HCT116 (cell line): ENCODE data around the gene INPP5F. TPM values are rescaled to one million over a fixed set of nuclear protein-coding genes. Genes with fewer than 3 reads are reported as not detected.

Experiments used
- ATAC-seq: fragments of 200-7000 bp; cut with Tn5 transposase; 2 replicates; pipeline ENCODE4 v1.9.1; 2020; ENCODE audit warnings: mild to moderate bottlenecking, moderate library complexity
- BruUV-seq: library from RNA; stranded (reverse); fragments of 400-500 nt; replicated peaks from 2 replicates; lab custom pipeline; 2021; lab: Mats Ljungman, UMichigan
- CTCF ChIA-PET: fragments of 300-600 bp; sonication (Branson Sonifier 250); formaldehyde crosslinking; loops from one replicate; lab custom pipeline; 2021; ENCODE audit warnings: antibody characterized with exemption; lab: Charles Lee
- POLR2A ChIA-PET: fragments of 300-600, 350-600 bp; sonication (Branson Sonifier 250); formaldehyde crosslinking; loops from one replicate; lab custom pipeline; 2021; ENCODE audit warnings: antibody characterized with exemption; lab: Charles Lee
- RAD21 ChIA-PET, 2 experiments: fragments of 300-600 bp; sonication (Branson Sonifier 250); formaldehyde crosslinking; loops; one replicate each; lab custom pipeline; 2023; ENCODE audit warnings: low total read pairs in 2 of 2; ENCODE audit not compliant: uncharacterized antibody in 2 of 2, unreplicated experiment in 2 of 2, low non-redundant PET in 1 of 2; lab: Charles Lee
- DNase-seq: peaks from one replicate; pipeline ENCODE4 v3.0.0-alpha.2; 2010; ENCODE audit warnings: low read depth, low spot score
- H2AFZ ChIP-seq: fragments of 200-600 bp; shearing (Covaris generic), sonication (generic); 2 replicates; pipeline ENCODE4 v1.6.1; 2017; ENCODE audit warnings: low read depth, mixed run types, mixed read lengths, antibody characterized with exemption, low read length; ENCODE audit not compliant: poor library complexity, severe bottlenecking
- H3K27ac ChIP-seq: 2 replicates; pipeline ENCODE4 v1.5.1; 2012; ENCODE audit warnings: low read depth, low read length
- H3K27me3 ChIP-seq: fragments of 200-600 bp; sonication (generic); 2 replicates; pipeline ENCODE4 v1.6.1; 2016; ENCODE audit warnings: mixed run types, low read length, mixed read lengths; ENCODE audit not compliant: insufficient read depth
- H3K36me3 ChIP-seq, 2 experiments: fragments of 200-500 bp in 1 of 2; fragments of 200-600 bp in 1 of 2; sonication (Bioruptor generic) in 1 of 2; sonication (generic) in 1 of 2; 2 replicates each; pipeline versions ENCODE4 v1.5.1 to v1.6.1; 2014 to 2016; ENCODE audit warnings: low read length in 2 of 2, inconsistent platforms in 1 of 2, mixed read lengths in 1 of 2, mixed run types in 1 of 2; ENCODE audit not compliant: insufficient read depth in 2 of 2, control insufficient read depth in 1 of 2
- H3K4me1 ChIP-seq, 2 experiments: fragments of 200-600 bp in 1 of 2; sonication (generic) in 1 of 2; 2 replicates each; pipeline versions ENCODE4 v1.5.1 to v1.6.1; 2012 to 2017; ENCODE audit warnings: low read length in 2 of 2, inconsistent platforms in 1 of 2, mild to moderate bottlenecking in 1 of 2, mixed read lengths in 1 of 2, mixed run types in 1 of 2, moderate library complexity in 1 of 2; ENCODE audit not compliant: insufficient read depth in 2 of 2, control insufficient read depth in 1 of 2
- H3K4me2 ChIP-seq: fragments of 200-600 bp; sonication (generic); 2 replicates; pipeline ENCODE4 v1.6.1; 2017; ENCODE audit warnings: mixed run types, low read length, mixed read lengths
- H3K4me3 ChIP-seq, 2 experiments: fragments of 200-600 bp in 1 of 2; sonication (generic) in 1 of 2; replicated peaks in 1 of 2; 2 replicates each; pipeline ENCODE4 v1.5.1; 2011 to 2016; ENCODE audit warnings: low read length in 2 of 2, control low read depth in 1 of 2, low read depth in 1 of 2, mild to moderate bottlenecking in 1 of 2, mixed read lengths in 1 of 2, mixed run types in 1 of 2
- H3K79me2 ChIP-seq: fragments of 200-600 bp; sonication (generic); 2 replicates; pipeline ENCODE4 v1.6.1; 2017; ENCODE audit warnings: mild to moderate bottlenecking, mixed run types, low read length, moderate library complexity, mixed read lengths; ENCODE audit not compliant: insufficient read depth
- H3K9ac ChIP-seq: fragments of 200-600 bp; sonication (generic); 2 replicates; pipeline ENCODE4 v1.6.1; 2016; ENCODE audit warnings: low read length, mixed read lengths
- H3K9me2 ChIP-seq: fragments of 200-600 bp; sonication (generic), shearing (Covaris generic); 2 replicates; pipeline ENCODE4 v1.6.1; 2017; ENCODE audit warnings: mixed run types, mild to moderate bottlenecking, moderate library complexity; ENCODE audit not compliant: insufficient read depth
- H3K9me3 ChIP-seq, 2 experiments: fragments of 200-500 bp in 1 of 2; fragments of 200-600 bp in 1 of 2; sonication (Bioruptor generic) in 1 of 2; sonication (generic) in 1 of 2; 2 replicates each; pipeline ENCODE4 v1.6.1; 2014 to 2017; ENCODE audit warnings: low read length in 2 of 2, mixed read lengths in 2 of 2, inconsistent platforms in 1 of 2, low read depth in 1 of 2, mild to moderate bottlenecking in 1 of 2, mixed run types in 1 of 2, moderate library complexity in 1 of 2; ENCODE audit not compliant: control insufficient read depth in 1 of 2, insufficient read depth in 1 of 2
- H4K20me1 ChIP-seq: fragments of 200-600 bp; sonication (generic), shearing (Covaris generic); 2 replicates; pipeline ENCODE4 v1.6.1; 2017; ENCODE audit warnings: mixed run types, mild to moderate bottlenecking, moderate library complexity; ENCODE audit not compliant: insufficient read depth
- CBX3 ChIP-seq: IDR thresholded peaks from 2 replicates; pipeline ENCODE4 v1.6.1; 2012; ENCODE audit warnings: low read depth
- CEBPB ChIP-seq: IDR thresholded peaks from 2 replicates; pipeline ENCODE4 v1.6.1; 2012; ENCODE audit warnings: low read depth
- EGR1 ChIP-seq: IDR thresholded peaks from 2 replicates; pipeline ENCODE4 v1.6.1; 2012; ENCODE audit warnings: low read depth
- EZH2 ChIP-seq: fragments of 200-600 bp; sonication (generic); IDR thresholded peaks from 2 replicates; pipeline ENCODE4 v1.6.1; 2017; ENCODE audit warnings: antibody characterized with exemption, mixed run types
- EZH2phosphoT487 ChIP-seq: fragments of 200-600 bp; IDR thresholded peaks from 2 replicates; pipeline ENCODE4 v1.6.1; 2018; ENCODE audit warnings: antibody characterized with exemption, borderline replicate concordance
- FOSL1 ChIP-seq: IDR thresholded peaks from 2 replicates; pipeline ENCODE4 v1.6.1; 2012; ENCODE audit warnings: low read depth
- JUND ChIP-seq: IDR thresholded peaks from 2 replicates; pipeline ENCODE4 v1.6.1; 2012
- POLR2A ChIP-seq: IDR thresholded peaks from 2 replicates; pipeline ENCODE4 v1.7.0; 2011; ENCODE audit warnings: borderline replicate concordance; ENCODE audit not compliant: insufficient read depth, insufficient read length; ENCODE audit errors: extremely low read depth
- POLR2AphosphoS5 ChIP-seq: IDR thresholded peaks from 2 replicates; pipeline ENCODE4 v1.6.1; 2011; ENCODE audit warnings: mild to moderate bottlenecking, low read depth, low read length, moderate library complexity
- RAD21 ChIP-seq: IDR thresholded peaks from 2 replicates; pipeline ENCODE4 v1.6.1; 2012; ENCODE audit warnings: low read depth, mild to moderate bottlenecking
- SIN3A ChIP-seq: IDR thresholded peaks from 2 replicates; pipeline ENCODE4 v1.6.1; 2012; ENCODE audit warnings: low read depth
- SP1 ChIP-seq: IDR thresholded peaks from 2 replicates; pipeline ENCODE4 v1.6.1; 2012; ENCODE audit warnings: low read depth
- SRF ChIP-seq: IDR thresholded peaks from 2 replicates; pipeline ENCODE4 v1.6.1; 2012; ENCODE audit warnings: low read depth
- TCF7L2 ChIP-seq: IDR thresholded peaks from 2 replicates; pipeline ENCODE4 v1.7.0; 2011; ENCODE audit warnings: borderline replicate concordance, inconsistent platforms; ENCODE audit not compliant: insufficient read depth, insufficient read length; ENCODE audit errors: extremely low read depth
- YY1 ChIP-seq: IDR thresholded peaks from 2 replicates; pipeline ENCODE4 v1.6.1; 2011; ENCODE audit warnings: low read length, low read depth, moderate library complexity, mild to moderate bottlenecking; ENCODE audit not compliant: insufficient replicate concordance; ENCODE audit errors: extremely low read depth
- ZNF274 ChIP-seq: fragments of 200-500 bp; sonication (Bioruptor generic); IDR thresholded peaks from 2 replicates; pipeline ENCODE4 v1.6.1; 2014; ENCODE audit warnings: mild to moderate bottlenecking, low read depth, low read length, inconsistent platforms
- intact Hi-C: fragments of 100-400 bp; cut with micrococcal nuclease; formaldehyde crosslinking; loops from 2 replicates; pipeline ENCODE4 v1.10.0; 2022
- total RNA-seq: library from RNA; stranded (reverse); gene quantifications from one replicate; pipeline ENCODE4 v1.2.1, GENCODE V29; 2021; ENCODE audit not compliant: unreplicated experiment
- TF ChIP-seq, protein P1 (sequence below), 3 experiments: fragments of 200-600 bp in 1 of 3; sonication (generic) in 1 of 3; IDR thresholded peaks in 2 of 3; conservative IDR thresholded peaks in 1 of 3; 2 replicates each; pipeline ENCODE4 v1.5.1; 2012 to 2017; ENCODE audit warnings: low read depth in 2 of 3, low read length in 2 of 3, antibody characterized with exemption in 1 of 3, borderline replicate concordance in 1 of 3, control low read depth in 1 of 3, mild to moderate bottlenecking in 1 of 3, mixed read lengths in 1 of 3, mixed run types in 1 of 3, moderate library complexity in 1 of 3; ENCODE audit not compliant: insufficient read depth in 1 of 3
- TF ChIP-seq, protein P2 (sequence below): IDR thresholded peaks from 2 replicates; pipeline ENCODE4 v1.6.1; 2012; ENCODE audit warnings: low read depth
- TF ChIP-seq, protein P3 (sequence below): IDR thresholded peaks from 2 replicates; pipeline ENCODE4 v1.6.1; 2011; ENCODE audit warnings: mild to moderate bottlenecking, low read length, moderate library complexity; ENCODE audit not compliant: insufficient replicate concordance; ENCODE audit errors: extremely low read depth
- TF ChIP-seq, protein P4 (sequence below): IDR thresholded peaks from 2 replicates; pipeline ENCODE4 v1.6.1; 2012

INPP5F gene
- total RNA-seq, 1 experiment from 2014 or later: 21.6 TPM

DNA sequence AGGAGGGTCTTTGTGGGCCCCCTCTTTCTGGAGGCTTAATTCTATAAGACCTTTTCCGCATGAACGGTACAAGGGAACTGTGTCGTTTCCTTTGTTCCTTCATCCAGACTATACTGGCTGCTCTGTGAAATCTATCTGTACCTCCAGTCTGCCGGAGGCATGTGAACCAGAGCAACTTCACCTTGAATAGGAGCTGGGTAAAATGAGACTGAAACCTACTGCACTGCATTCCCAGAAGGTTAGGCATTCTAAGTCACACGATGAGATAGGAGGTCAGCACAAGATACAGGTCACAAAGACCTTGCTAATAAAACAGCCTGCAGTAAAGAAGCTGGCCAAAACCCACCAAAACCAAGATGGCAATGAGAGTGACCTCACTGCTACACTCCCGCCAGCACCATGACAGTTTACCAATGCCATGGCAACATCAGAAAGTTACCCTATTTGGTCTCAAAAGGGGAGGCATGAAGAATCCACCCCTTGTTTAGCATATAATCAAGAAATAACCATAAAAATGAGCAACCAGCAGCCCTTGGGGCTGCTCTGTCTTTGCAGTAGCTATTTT is 36.8 kb upstream of the INPP5F start:
- POLR2A ChIA-PET: interaction anchor here (0.6 kb wide), 1 partner anchor 15 kb away, joined by 4 read pairs; no protein-coding TSS in a partner anchor
- BruUV-seq: no TSS peak
- no peaks in the 10 kb centered on the region for H3K9me2 ChIP-seq

More for the DNA sequence above, 36.8 kb upstream of the INPP5F start:
- no peaks in the 10 kb centered on the region for H3K79me2 ChIP-seq
- H3K9ac ChIP-seq: no peak overlapping the region
- H3K4me1 ChIP-seq: peaks cover 0 to 12% of the 10 kb centered on the region in 2 experiments; a peak in 1 of 4 replicates
- H3K27me3 ChIP-seq: no peaks in the 10 kb centered on the region
- no peak for TF ChIP-seq SRF
- TF ChIP-seq, protein P1, sequence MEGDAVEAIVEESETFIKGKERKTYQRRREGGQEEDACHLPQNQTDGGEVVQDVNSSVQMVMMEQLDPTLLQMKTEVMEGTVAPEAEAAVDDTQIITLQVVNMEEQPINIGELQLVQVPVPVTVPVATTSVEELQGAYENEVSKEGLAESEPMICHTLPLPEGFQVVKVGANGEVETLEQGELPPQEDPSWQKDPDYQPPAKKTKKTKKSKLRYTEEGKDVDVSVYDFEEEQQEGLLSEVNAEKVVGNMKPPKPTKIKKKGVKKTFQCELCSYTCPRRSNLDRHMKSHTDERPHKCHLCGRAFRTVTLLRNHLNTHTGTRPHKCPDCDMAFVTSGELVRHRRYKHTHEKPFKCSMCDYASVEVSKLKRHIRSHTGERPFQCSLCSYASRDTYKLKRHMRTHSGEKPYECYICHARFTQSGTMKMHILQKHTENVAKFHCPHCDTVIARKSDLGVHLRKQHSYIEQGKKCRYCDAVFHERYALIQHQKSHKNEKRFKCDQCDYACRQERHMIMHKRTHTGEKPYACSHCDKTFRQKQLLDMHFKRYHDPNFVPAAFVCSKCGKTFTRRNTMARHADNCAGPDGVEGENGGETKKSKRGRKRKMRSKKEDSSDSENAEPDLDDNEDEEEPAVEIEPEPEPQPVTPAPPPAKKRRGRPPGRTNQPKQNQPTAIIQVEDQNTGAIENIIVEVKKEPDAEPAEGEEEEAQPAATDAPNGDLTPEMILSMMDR (IDR thresholded peaks at IDR 0.05 in 2 of 3, conservative IDR thresholded peaks at IDR 0.05 in 1 of 3; ENCODE audit: borderline replicate concordance in 1 of 3, insufficient read depth in 1 of 3, low read depth in 2 of 3, low read length in 2 of 3): no peak
- TF ChIP-seq JUND: no peak
- TF ChIP-seq, protein P2, sequence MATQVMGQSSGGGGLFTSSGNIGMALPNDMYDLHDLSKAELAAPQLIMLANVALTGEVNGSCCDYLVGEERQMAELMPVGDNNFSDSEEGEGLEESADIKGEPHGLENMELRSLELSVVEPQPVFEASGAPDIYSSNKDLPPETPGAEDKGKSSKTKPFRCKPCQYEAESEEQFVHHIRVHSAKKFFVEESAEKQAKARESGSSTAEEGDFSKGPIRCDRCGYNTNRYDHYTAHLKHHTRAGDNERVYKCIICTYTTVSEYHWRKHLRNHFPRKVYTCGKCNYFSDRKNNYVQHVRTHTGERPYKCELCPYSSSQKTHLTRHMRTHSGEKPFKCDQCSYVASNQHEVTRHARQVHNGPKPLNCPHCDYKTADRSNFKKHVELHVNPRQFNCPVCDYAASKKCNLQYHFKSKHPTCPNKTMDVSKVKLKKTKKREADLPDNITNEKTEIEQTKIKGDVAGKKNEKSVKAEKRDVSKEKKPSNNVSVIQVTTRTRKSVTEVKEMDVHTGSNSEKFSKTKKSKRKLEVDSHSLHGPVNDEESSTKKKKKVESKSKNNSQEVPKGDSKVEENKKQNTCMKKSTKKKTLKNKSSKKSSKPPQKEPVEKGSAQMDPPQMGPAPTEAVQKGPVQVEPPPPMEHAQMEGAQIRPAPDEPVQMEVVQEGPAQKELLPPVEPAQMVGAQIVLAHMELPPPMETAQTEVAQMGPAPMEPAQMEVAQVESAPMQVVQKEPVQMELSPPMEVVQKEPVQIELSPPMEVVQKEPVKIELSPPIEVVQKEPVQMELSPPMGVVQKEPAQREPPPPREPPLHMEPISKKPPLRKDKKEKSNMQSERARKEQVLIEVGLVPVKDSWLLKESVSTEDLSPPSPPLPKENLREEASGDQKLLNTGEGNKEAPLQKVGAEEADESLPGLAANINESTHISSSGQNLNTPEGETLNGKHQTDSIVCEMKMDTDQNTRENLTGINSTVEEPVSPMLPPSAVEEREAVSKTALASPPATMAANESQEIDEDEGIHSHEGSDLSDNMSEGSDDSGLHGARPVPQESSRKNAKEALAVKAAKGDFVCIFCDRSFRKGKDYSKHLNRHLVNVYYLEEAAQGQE: no peak
- no peak for TF ChIP-seq RAD21
- no peak for TF ChIP-seq ZNF274
- TF ChIP-seq POLR2A: no peak
- no peak for TF ChIP-seq SP1
- no peak for TF ChIP-seq POLR2AphosphoS5
- TF ChIP-seq, protein P3, sequence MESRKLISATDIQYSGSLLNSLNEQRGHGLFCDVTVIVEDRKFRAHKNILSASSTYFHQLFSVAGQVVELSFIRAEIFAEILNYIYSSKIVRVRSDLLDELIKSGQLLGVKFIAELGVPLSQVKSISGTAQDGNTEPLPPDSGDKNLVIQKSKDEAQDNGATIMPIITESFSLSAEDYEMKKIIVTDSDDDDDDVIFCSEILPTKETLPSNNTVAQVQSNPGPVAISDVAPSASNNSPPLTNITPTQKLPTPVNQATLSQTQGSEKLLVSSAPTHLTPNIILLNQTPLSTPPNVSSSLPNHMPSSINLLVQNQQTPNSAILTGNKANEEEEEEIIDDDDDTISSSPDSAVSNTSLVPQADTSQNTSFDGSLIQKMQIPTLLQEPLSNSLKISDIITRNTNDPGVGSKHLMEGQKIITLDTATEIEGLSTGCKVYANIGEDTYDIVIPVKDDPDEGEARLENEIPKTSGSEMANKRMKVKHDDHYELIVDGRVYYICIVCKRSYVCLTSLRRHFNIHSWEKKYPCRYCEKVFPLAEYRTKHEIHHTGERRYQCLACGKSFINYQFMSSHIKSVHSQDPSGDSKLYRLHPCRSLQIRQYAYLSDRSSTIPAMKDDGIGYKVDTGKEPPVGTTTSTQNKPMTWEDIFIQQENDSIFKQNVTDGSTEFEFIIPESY: no peak
- no peak for TF ChIP-seq YY1
- TF ChIP-seq CBX3: no peak
- TF ChIP-seq SIN3A: no peak
- TF ChIP-seq CEBPB: no peak
- no peak for TF ChIP-seq TCF7L2
- TF ChIP-seq, protein P4, sequence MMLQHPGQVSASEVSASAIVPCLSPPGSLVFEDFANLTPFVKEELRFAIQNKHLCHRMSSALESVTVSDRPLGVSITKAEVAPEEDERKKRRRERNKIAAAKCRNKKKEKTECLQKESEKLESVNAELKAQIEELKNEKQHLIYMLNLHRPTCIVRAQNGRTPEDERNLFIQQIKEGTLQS: no peak
- no peak for TF ChIP-seq FOSL1
- no peak for TF ChIP-seq EZH2
- TF ChIP-seq EZH2phosphoT487: no peak
- TF ChIP-seq EGR1: no peak
- no peaks in the 10 kb centered on the region for H3K36me3 ChIP-seq
- H3K9me3 ChIP-seq: no peaks in the 10 kb centered on the region
- H3K27ac ChIP-seq: no peak overlapping the region
- H3K4me2 ChIP-seq: no peak overlapping the region
- no peak overlapping the region for H2AFZ ChIP-seq
- ChIA-PET RAD21 (no interaction called here), CTCF (no interaction called here)
- intact Hi-C loops: loop anchor here (5.0 to 10.0 kb wide), 2 partner anchors 33 to 736 kb away; no protein-coding TSS in a partner anchor
- ATAC-seq (no peak), DNase-seq (no peak)
- no peaks in the 10 kb centered on the region for H4K20me1 ChIP-seq
- H3K4me3 ChIP-seq: no peak overlapping the region
